ENCODE results near the gene PHC2.

PHC2 gene

GRCh38 chr1:33420870-33421775 lies 9.8 kb downstream of the PHC2 start:
- no peak for DNase-seq (ENCODE audit: low spot score)

GRCh38 chr1:33418811-33419210 lies 12.1 kb downstream of the PHC2 start:
- DNase-seq (ENCODE audit: low spot score): no peak

GRCh38 chr1:33414879-33415278 lies 16.0 kb downstream of the PHC2 start:
- DNase-seq (ENCODE audit: low spot score): no peak

- no peak for DNase-seq (ENCODE audit: low spot score)
These were observed 20.7 kb downstream of the PHC2 start for GRCh38 chr1:33410091-33410701.

GRCh38 chr1:33408093-33408436 lies 22.8 kb downstream of the PHC2 start:
- no peak for DNase-seq (ENCODE audit: low spot score)

- no peak for DNase-seq (ENCODE audit: low spot score)
These were observed 23.4 kb downstream of the PHC2 start for GRCh38 chr1:33407352-33408092.

GRCh38 chr1:33402206-33402605 lies 28.7 kb downstream of the PHC2 start:
- DNase-seq (ENCODE audit: low spot score): no peak

GRCh38 chr1:33401471-33401870 lies 29.4 kb downstream of the PHC2 start:
- no peak for DNase-seq (ENCODE audit: low spot score)

GRCh38 chr1:33400153-33400911 lies 30.6 kb downstream of the PHC2 start:
- DNase-seq (ENCODE audit: low spot score): no peak

GRCh38 chr1:33399375-33399774 lies 31.5 kb downstream of the PHC2 start:
- no peak for DNase-seq (ENCODE audit: low spot score)

GRCh38 chr1:33397994-33398393 lies 32.9 kb downstream of the PHC2 start:
- no peak for DNase-seq (ENCODE audit: low spot score)

- DNase-seq (ENCODE audit: low spot score): no peak
These were observed 33.8 kb downstream of the PHC2 start for GRCh38 chr1:33397125-33397506.

- no peak for DNase-seq (ENCODE audit: low spot score)
These were observed 34.4 kb downstream of the PHC2 start for GRCh38 chr1:33396188-33397124.

GRCh38 chr1:33394770-33395169 lies 36.1 kb downstream of the PHC2 start:
- DNase-seq (ENCODE audit: low spot score): no peak

- no peak for DNase-seq (ENCODE audit: low spot score)
These were observed 36.9 kb downstream of the PHC2 start for GRCh38 chr1:33393991-33394390.

GRCh38 chr1:33393524-33393923 lies 37.4 kb downstream of the PHC2 start:
- DNase-seq (ENCODE audit: low spot score): no peak

- DNase-seq (ENCODE audit: low spot score): no peak
These were observed 38.3 kb downstream of the PHC2 start for GRCh38 chr1:33392639-33393038.

- DNase-seq (ENCODE audit: low spot score): no peak
These were observed 38.7 kb downstream of the PHC2 start for GRCh38 chr1:33392206-33392605.

- no peak for DNase-seq (ENCODE audit: low spot score)
These were observed 39.4 kb downstream of the PHC2 start for GRCh38 chr1:33391343-33392078.

GRCh38 chr1:33390542-33390941 lies 40.4 kb downstream of the PHC2 start:
- no peak for DNase-seq (ENCODE audit: low spot score)

All from NAMALWA (cell line).